Karpas-422 (cell line): ENCODE measurements around the gene FNTB. TPM values are rescaled to one million over a fixed set of nuclear protein-coding genes. Genes with fewer than 3 reads are reported as not detected.

Experiments
- DNase-seq: peaks from one replicate; pipeline ENCODE4 v3.0.0-alpha.2; 2015
- H2AFZ ChIP-seq: fragments of 200-600 bp; sonication (generic); 2 replicates; pipeline ENCODE4 v1.6.1; 2014; ENCODE audit warnings: antibody characterized with exemption, low read length, mixed read lengths
- H3K27ac ChIP-seq: fragments of 200-600 bp; sonication (generic); 2 replicates; pipeline ENCODE4 v1.5.1; 2014; ENCODE audit warnings: mild to moderate bottlenecking, low read length, moderate library complexity
- H3K27me3 ChIP-seq: fragments of 200-600 bp; sonication (generic); 2 replicates; pipeline ENCODE4 v1.6.1; 2014; ENCODE audit warnings: low read length, mixed read lengths
- H3K36me3 ChIP-seq: fragments of 200-600 bp; sonication (generic); 2 replicates; pipeline ENCODE4 v1.6.1; 2014; ENCODE audit warnings: low read length, mixed read lengths; ENCODE audit not compliant: insufficient read depth
- H3K4me1 ChIP-seq: fragments of 200-600 bp; sonication (generic); 2 replicates; pipeline ENCODE4 v1.6.1; 2014; ENCODE audit warnings: mild to moderate bottlenecking, low read length, mixed read lengths
- H3K4me2 ChIP-seq: fragments of 200-600 bp; sonication (generic); 2 replicates; pipeline ENCODE4 v1.6.1; 2014; ENCODE audit warnings: low read length, low read depth, mild to moderate bottlenecking; ENCODE audit not compliant: poor library complexity, severe bottlenecking
- H3K4me3 ChIP-seq: fragments of 200-600 bp; sonication (generic); 2 replicates; pipeline ENCODE4 v1.5.1; 2014; ENCODE audit warnings: mild to moderate bottlenecking, antibody characterized with exemption, low read length, mixed read lengths
- H3K79me2 ChIP-seq: fragments of 200-600 bp; sonication (generic); 2 replicates; pipeline ENCODE4 v1.6.1; 2014; ENCODE audit warnings: mild to moderate bottlenecking, low read length, mixed read lengths
- H3K9ac ChIP-seq: fragments of 200-600 bp; sonication (generic); 2 replicates; pipeline ENCODE4 v1.6.0; 2014; ENCODE audit warnings: low read length
- H3K9me2 ChIP-seq: fragments of 200-600 bp; sonication (generic), shearing (Covaris generic); replicated peaks from 2 replicates; pipeline ENCODE4 v1.6.0; 2014; ENCODE audit warnings: mild to moderate bottlenecking, low read length, moderate library complexity; ENCODE audit not compliant: insufficient read depth
- H3K9me3 ChIP-seq: fragments of 300-700, 200-600 bp; sonication (generic); 2 replicates; pipeline ENCODE4 v1.6.1; 2014; ENCODE audit warnings: low read length, mixed read lengths
- H4K20me1 ChIP-seq: fragments of 200-600 bp; sonication (generic); 2 replicates; pipeline ENCODE4 v1.6.1; 2014; ENCODE audit warnings: mild to moderate bottlenecking, antibody characterized with exemption, low read length, low read depth; ENCODE audit not compliant: insufficient read depth
- total RNA-seq: library from RNA; depleted of rRNA; stranded (reverse); fragments of >200 nt; shearing (Covaris generic); gene quantifications from 2 replicates; pipeline ENCODE4 v1.2.3, GENCODE V29; 2014; ENCODE audit warnings: low replicate concordance

The FNTB gene
- total RNA-seq, 1 experiment from 2014 or later = 16.0 TPM

- H3K4me1 ChIP-seq = no peaks in the 10 kb centered on the region
- H3K36me3 ChIP-seq = peaks cover 13% of the 10 kb centered on the region
- H3K4me2 ChIP-seq = no peak overlapping the region
- no peaks in the 10 kb centered on the region for H3K9me2 ChIP-seq
- no peaks in the 10 kb centered on the region for H3K27me3 ChIP-seq
- no peaks in the 10 kb centered on the region for H3K79me2 ChIP-seq
- H3K4me3 ChIP-seq = no peak overlapping the region
- no peaks in the 10 kb centered on the region for H4K20me1 ChIP-seq
- H3K9me3 ChIP-seq = no peaks in the 10 kb centered on the region
- H2AFZ ChIP-seq = no peak overlapping the region
- no peak for DNase-seq
- H3K27ac ChIP-seq = no peak overlapping the region
- H3K9ac ChIP-seq = no peak overlapping the region
Observed at GRCh38 chr14:65034021-65034420, 47.3 kb downstream of the FNTB start.

- Histone ChIP-seq H3K9me3 (no peaks in the 10 kb centered on the region), H2AFZ (no peak overlapping the region), H3K36me3 (peaks cover 13% of the 10 kb centered on the region), H3K4me1 (no peaks in the 10 kb centered on the region), H3K79me2 (no peaks in the 10 kb centered on the region), H3K27me3 (no peaks in the 10 kb centered on the region), H3K9me2 (no peaks in the 10 kb centered on the region), H3K4me2 (no peak overlapping the region), H3K9ac (no peak overlapping the region), H3K27ac (no peak overlapping the region), H3K4me3 (no peak overlapping the region), H4K20me1 (no peaks in the 10 kb centered on the region)
- DNase-seq = no peak
Observed at GRCh38 chr14:65035049-65035448, 48.4 kb downstream of the FNTB start.

GRCh38 chr14:65038966-65039365 is 52.3 kb downstream of the FNTB start:
- Histone ChIP-seq H3K9ac (no peak overlapping the region), H3K4me2 (no peak overlapping the region), H3K36me3 (peaks cover 6% of the 10 kb centered on the region), H3K9me2 (no peaks in the 10 kb centered on the region), H2AFZ (no peak overlapping the region), H3K4me1 (peaks cover 5% of the 10 kb centered on the region; the same call in 1 of the 2 replicates), H3K27me3 (no peaks in the 10 kb centered on the region), H3K4me3 (no peak overlapping the region), H3K9me3 (no peaks in the 10 kb centered on the region), H3K27ac (no peak overlapping the region), H3K79me2 (no peaks in the 10 kb centered on the region), H4K20me1 (no peaks in the 10 kb centered on the region)
- DNase-seq = no peak

- H3K4me2 ChIP-seq = no peak overlapping the region
- H3K27me3 ChIP-seq = no peaks in the 10 kb centered on the region
- H2AFZ ChIP-seq = no peak overlapping the region
- no peak for DNase-seq
- no peaks in the 10 kb centered on the region; the same call in 1 of the 2 replicates for H3K36me3 ChIP-seq
- H3K9me2 ChIP-seq = no peaks in the 10 kb centered on the region
- H3K4me1 ChIP-seq = peaks cover 5% of the 10 kb centered on the region; the same call in 1 of the 2 replicates
- no peaks in the 10 kb centered on the region for H3K9me3 ChIP-seq
- H4K20me1 ChIP-seq = no peaks in the 10 kb centered on the region
- no peak overlapping the region for H3K4me3 ChIP-seq
- H3K27ac ChIP-seq = no peak overlapping the region
- H3K79me2 ChIP-seq = no peaks in the 10 kb centered on the region
- no peak overlapping the region for H3K9ac ChIP-seq
Observed at GRCh38 chr14:65040666-65041433, 54.2 kb downstream of the FNTB start.

- Histone ChIP-seq H3K27me3 (no peaks in the 10 kb centered on the region), H4K20me1 (no peaks in the 10 kb centered on the region), H2AFZ (no peak overlapping the region), H3K36me3 (no peaks in the 10 kb centered on the region; the same call in 1 of the 2 replicates), H3K4me2 (no peak overlapping the region), H3K9me3 (no peaks in the 10 kb centered on the region), H3K9me2 (no peaks in the 10 kb centered on the region), H3K4me1 (peaks cover 5% of the 10 kb centered on the region; the same call in 1 of the 2 replicates), H3K27ac (no peak overlapping the region), H3K4me3 (no peak overlapping the region), H3K9ac (no peak overlapping the region), H3K79me2 (no peaks in the 10 kb centered on the region)
- DNase-seq = no peak
Observed at GRCh38 chr14:65041434-65041915, 54.8 kb downstream of the FNTB start.

- Histone ChIP-seq H3K36me3 (no peaks in the 10 kb centered on the region; the same call in 1 of the 2 replicates), H3K27me3 (no peaks in the 10 kb centered on the region), H3K9ac (no peak overlapping the region), H3K79me2 (no peaks in the 10 kb centered on the region), H2AFZ (no peak overlapping the region), H3K4me1 (peaks cover 5% of the 10 kb centered on the region; the same call in 1 of the 2 replicates), H3K9me2 (no peaks in the 10 kb centered on the region), H3K4me2 (no peak overlapping the region), H3K27ac (no peak overlapping the region), H4K20me1 (no peaks in the 10 kb centered on the region), H3K4me3 (no peak overlapping the region), H3K9me3 (no peaks in the 10 kb centered on the region)
- no peak for DNase-seq
Observed at GRCh38 chr14:65042296-65042695, 55.6 kb downstream of the FNTB start.

GRCh38 chr14:65042731-65043372 is 56.2 kb downstream of the FNTB start:
- H3K4me1 ChIP-seq = peaks cover 5% of the 10 kb centered on the region; the same call in 1 of the 2 replicates
- H2AFZ ChIP-seq = no peak overlapping the region
- no peaks in the 10 kb centered on the region; the same call in 1 of the 2 replicates for H3K36me3 ChIP-seq
- H3K9me3 ChIP-seq = no peaks in the 10 kb centered on the region
- no peak overlapping the region for H3K4me2 ChIP-seq
- H3K27ac ChIP-seq = no peak overlapping the region
- H3K9ac ChIP-seq = no peak overlapping the region
- no peak overlapping the region for H3K4me3 ChIP-seq
- H3K9me2 ChIP-seq = no peaks in the 10 kb centered on the region
- H3K79me2 ChIP-seq = no peaks in the 10 kb centered on the region
- peak; percentile 49 for DNase-seq
- no peaks in the 10 kb centered on the region for H3K27me3 ChIP-seq
- no peaks in the 10 kb centered on the region for H4K20me1 ChIP-seq

GRCh38 chr14:65043893-65044595 is 57.3 kb downstream of the FNTB start:
- Histone ChIP-seq H4K20me1 (no peaks in the 10 kb centered on the region), H3K9me3 (no peaks in the 10 kb centered on the region), H3K36me3 (no peaks in the 10 kb centered on the region; the same call in 1 of the 2 replicates), H2AFZ (no peak overlapping the region), H3K4me3 (no peak overlapping the region), H3K4me2 (no peak overlapping the region), H3K9ac (no peak overlapping the region), H3K4me1 (peaks cover 5% of the 10 kb centered on the region; the same call in 1 of the 2 replicates), H3K27ac (no peak overlapping the region), H3K9me2 (no peaks in the 10 kb centered on the region), H3K27me3 (no peaks in the 10 kb centered on the region), H3K79me2 (no peaks in the 10 kb centered on the region)
- no peak for DNase-seq
